HPDE6-E6E7 (cell line): ENCODE measurements around the gene LFNG.

Source experiments
- DNase-seq: peaks from one replicate; pipeline ENCODE4 v3.0.0; 2011; ENCODE audit warnings: missing footprints; ENCODE audit errors: extremely low spot score

The LFNG gene

GRCh38 chr7:2519119-2519930, at the start of gene LFNG:
TSS of gene LFNG (plus strand) at chr7:2519774. CDS start at chr7:2519862, 88 bp downstream.
- DNase-seq: peak; percentile 88

- no peak for DNase-seq
These were observed 49.2 kb upstream of the LFNG start for GRCh38 chr7:2470204-2471021.

GRCh38 chr7:2471022-2471329, 48.6 kb upstream of the LFNG start:
- DNase-seq: peak; percentile 87

DNA sequence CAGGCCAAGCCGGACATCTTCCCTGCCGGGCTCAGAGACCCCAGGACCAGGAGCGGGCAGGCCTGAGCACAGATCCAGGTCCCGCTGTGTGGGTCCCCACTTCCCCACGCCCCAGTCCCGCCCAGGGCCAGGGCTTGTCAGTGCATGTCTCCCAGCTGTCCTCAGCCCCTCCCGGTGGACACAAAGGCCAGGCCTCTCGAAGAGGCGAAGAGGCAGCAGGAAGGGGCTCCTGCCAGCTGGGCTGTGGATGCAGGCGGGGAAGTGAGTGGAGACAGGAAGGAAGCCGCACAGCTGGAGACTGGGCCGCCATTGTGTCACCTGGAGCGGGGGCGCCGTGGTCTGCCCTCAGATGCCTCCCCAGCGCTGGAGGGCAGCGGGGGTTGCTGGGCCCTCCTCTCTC, 48.2 kb upstream of the LFNG start:
- DNase-seq: peak; percentile 79

DNA sequence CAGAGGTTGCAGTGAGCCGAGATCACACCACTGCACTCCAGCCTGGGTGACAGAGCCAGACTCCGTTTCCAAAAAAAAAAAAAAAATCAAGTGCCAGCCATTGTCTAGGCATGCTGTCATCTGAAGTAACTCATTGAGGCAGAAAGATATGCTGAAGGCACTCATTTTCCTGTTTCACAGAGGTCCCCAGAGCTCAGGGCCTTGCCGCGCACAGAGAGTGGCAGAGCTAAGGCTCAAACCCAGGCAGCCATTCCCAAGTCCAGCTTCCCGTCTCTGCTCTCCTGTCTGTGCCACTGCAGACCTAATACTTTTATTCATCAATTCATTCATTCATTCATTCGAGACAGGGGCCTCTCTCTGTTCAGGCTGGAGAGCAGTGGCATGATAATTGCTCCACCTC, 46.8 kb upstream of the LFNG start:
- no peak for DNase-seq

DNA sequence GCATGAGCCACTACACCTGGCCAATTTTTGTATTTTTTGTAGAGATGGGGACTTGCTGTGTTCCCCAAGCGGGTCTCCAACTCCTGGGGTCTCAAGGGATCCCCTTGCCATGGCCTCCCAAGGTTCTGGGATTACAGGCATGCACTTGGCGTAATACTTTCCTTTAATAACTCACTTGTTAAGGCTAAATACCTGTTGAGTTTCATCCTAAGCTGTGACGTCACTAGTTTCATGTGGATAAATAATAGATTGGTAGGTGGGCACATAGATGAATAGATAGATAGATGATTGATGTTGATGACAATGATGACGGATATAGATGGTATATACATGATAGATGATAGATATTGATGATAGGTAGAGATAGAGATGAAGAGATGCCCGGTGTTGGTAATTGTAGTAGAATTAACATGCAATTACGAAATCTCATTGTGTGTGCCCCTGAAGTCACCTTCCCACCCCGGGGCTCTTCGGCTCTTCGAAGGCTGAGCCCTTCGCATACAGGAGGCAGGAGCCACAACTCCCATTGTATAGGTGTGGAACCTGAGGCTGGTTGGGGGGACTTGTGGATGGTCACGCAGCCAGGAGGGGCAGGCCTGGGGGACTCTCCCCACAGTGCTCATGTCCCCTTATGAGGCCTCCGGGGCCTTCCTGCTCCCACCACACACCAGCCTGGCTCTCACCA, 45.9 kb upstream of the LFNG start:
- DNase-seq: no peak

GRCh38 chr7:2474224-2474623, 45.4 kb upstream of the LFNG start:
- DNase-seq: no peak

- DNase-seq: no peak
These were observed 44.5 kb upstream of the LFNG start for GRCh38 chr7:2474813-2475677.

DNA sequence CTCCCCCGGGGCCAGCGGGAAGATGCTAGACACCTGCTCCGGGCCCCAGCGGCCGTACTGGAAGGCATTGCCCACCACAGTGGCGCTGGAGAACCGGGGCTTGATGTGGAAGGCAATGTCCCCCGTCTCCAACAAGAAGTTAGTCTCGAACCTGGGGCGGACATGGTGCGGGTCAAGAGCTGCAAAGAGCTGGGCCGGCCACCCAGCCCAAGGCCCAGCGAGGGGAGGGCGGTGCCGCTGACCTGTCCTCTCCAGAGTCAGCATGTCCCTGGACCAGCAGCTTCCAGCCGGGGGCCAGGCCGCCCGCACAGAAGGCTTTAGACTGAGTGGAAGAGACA, 43.9 kb upstream of the LFNG start:
- DNase-seq: no peak

DNA sequence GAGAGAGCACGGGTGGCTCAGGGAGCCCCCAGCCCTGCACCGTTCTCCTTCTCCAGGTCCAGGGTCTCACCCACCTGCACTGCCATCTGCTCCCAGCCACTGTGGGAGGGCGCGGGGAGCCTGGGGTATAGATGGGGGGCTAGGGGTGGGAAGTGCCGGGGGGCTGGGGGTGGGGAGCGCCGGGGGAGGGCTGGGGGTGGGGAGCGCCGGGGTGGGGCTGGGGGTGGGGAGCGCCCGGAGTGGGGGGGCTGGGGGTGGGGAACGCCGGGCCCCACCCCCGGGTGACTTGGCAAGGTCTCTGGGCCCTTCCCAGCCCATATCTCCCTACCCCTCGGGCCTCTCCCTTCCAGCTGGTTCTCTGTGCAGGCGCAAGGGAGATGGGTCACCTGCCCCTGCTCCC, 43.3 kb upstream of the LFNG start, which contains the start of gene GRIFIN:
Gene GRIFIN (minus strand): TSS at position 101 of the 400 bp plus-strand sequence. CDS start 15 bp downstream, at position 86.
- no peak for DNase-seq

DNA sequence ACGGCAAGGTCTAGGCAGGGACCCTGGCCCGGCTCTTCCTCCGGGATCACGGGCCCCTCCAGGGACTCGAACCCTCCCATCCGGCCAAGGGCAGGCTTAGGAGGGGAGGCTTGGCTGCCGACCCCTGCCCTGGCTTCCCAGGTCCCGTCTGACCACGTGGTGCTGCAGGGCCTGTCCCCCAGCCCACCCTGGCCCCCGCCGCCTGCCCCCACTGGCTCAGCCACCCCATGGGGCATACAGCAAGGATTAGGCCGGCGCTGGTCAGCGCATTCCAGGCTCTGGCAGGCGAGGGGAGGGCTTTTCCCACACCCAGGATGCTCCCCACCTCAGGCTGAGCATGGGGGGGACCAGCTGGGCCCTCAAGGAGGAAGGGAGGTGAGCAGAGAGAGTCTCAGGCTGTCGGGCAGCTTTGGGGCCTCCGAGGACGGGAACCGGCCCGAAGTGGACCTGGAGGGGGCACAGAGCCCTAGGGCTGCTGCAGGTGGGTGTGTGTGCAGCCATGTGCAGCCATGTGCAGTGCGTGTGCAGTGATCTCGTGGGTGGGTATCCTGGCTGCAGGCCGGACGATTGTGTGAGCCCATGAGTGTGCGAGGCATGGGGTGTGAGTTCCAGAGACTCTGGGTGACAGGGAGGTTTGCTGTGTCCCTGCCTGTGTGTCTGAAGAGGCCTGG, 42.7 kb upstream of the LFNG start:
- no peak for DNase-seq

DNA sequence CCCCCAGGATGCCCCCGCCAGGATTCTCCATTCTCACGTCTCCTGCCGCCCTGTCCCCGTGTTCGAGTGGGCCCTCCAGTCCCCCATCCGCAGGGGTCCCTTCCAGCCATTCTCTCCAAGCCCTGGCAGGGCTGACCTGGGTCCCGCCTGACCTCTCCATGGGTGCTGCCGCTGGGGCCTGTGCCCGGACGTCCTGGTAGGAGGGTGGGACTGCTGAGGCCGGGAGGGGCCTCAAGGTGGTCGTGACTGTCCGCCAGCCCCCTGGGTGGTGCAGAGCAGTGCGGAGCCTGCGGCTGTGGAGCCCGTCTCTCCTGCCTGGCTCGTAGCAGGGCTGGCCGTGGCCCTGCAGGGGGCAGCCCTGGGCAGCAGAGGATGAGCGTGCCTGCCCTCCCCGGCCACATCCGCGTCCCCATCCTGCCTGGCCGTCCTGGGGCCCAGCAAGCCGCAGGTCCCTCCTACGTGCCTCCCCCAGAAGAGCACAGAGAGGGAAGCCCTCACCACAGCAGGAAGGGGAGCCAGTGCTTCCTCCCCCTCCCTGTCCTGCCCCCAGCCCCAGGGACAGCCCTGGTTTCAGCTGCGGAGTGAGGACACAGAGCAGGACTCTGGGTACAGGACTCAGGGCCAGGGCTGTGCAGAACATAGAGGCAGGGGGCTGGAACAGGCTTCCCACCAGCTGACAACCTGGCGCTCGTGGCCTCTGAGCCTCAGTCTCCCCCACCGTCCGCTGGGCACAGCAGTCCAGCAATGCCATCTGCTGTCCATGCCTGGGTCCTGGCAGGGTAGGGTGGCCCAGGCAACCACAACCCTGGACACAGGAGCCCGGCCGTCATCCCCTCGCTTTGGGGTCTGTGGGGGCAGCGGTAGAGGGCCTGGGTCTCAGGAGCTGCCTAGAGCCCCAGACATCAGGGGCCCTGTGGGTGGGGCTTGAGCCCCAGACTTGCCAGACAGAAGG, 41.9 kb upstream of the LFNG start:
- peak; percentile 70 for DNase-seq

GRCh38 chr7:2478399-2478785, 41.2 kb upstream of the LFNG start:
- no peak for DNase-seq

- no peak for DNase-seq
These were observed 40.8 kb upstream of the LFNG start for GRCh38 chr7:2478800-2479199.

DNA sequence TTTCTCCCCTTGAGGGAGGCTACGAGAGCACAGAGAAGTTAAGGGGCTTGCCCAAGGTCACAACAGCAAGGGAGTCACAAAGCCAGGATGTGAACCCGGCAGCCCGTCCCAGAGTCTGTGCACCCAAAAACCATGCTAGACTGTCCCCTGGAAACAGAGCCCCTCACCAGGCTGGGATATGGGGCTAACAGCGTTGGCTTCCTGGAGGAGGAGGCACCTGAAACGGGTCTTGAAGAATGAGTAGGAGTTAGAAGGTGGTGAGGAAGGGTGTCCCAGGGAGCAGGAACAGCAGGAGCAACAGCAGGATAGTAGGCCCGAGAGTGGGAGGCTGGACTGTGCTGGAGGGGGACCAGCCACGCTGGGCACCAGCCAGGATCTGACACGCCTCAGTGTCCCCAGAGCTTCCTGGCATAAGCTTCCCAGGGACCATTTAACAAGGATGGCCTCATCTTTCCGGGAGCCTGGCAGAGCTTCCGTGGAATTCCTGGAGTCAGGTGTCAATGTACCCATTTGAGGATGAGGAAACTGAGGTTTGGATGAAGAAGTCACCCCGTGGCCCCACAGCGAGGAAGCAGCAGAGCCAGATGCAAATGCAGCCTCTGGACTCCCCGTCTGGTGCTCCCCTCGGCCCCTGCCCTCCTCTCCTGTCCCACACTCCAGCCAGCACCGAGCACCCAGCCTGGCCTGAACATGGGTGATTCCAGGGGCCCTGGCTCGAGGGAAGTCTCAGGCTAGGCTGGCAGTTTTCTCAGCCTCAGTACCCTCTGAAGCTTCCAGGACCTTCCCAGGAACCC, 40.1 kb upstream of the LFNG start:
- DNase-seq: no peak

- DNase-seq: no peak
These were observed 39.5 kb upstream of the LFNG start for GRCh38 chr7:2480070-2480408.

GRCh38 chr7:2481195-2481594, 38.4 kb upstream of the LFNG start:
- DNase-seq: no peak

DNA sequence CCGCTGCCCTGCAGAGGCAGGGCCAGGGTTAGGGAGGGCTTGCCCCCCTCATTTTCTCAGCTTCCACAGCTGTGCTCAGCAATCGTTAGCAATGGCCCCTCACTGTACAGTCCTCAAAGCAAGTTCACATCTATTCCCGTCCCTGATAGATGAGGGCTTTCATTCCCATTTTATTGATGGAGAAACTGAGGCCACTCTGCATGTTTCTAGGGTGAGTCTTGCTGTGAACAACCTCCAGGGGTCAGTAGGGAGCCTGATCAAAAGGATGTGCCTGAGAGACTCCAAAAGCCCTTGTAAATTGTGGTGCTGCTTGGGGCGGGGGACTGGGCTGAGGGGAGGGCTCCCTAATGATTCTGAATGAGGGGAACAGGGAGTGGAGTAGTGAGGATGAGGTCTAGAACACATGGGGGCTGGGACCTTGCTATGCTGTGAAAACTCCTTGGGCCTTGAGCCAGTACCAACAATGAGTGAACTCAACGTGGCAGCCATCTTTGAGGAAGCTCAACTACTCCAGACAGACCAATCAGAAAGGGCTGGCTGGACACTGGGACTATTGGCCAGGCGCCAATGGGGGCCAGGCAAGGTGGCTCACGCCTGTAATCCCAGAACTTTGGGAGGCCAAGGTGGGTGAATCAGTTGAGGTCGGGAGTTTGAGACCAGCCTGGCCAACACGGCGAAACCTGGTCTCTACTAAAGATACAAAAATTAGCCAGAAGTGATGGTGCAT, 36.7 kb upstream of the LFNG start:
- DNase-seq: no peak

DNA sequence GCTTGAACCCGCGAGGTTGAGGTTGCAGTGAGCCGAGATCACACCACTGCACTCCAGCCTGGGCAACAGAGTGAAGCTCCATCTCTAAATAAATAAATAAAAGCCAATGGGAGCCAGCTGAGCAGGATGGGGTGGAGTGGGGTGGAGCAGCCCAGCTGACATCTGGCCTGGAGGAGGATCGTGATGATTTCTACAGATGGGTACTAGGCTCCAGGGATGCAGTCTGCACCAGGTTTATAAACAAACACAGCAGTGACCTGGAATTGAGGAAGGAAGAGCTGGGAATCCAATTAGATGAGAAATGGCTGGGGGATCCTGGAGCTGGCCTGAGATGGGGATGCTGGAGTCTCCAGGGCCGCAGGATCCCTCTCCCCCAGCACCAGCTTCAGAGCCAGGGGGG, 36.1 kb upstream of the LFNG start:
- DNase-seq: no peak
